Measurements from ENCODE around the gene HYDIN.

HYDIN gene

GRCh38 chr16:70758786-70759185 is 471.7 kb downstream of the HYDIN start:
- no peak for DNase-seq

Measured in NCI-H82 (cell line).